Kidney epithelial cell (primary cell): ENCODE measurements around the gene TSPAN33. TPM values are rescaled to one million over a fixed set of nuclear protein-coding genes. Genes with fewer than 3 reads are reported as not detected.
A peak's percentile ranks its signal among the peaks of the same experiment; 100 is the strongest.

Experiments
- DNase-seq: peaks from one replicate; pipeline ENCODE4 v3.0.0-alpha.2; 2010; ENCODE audit warnings: low read depth
- H3K27me3 ChIP-seq: 2 replicates; pipeline ENCODE4 v1.6.0; 2011; ENCODE audit warnings: low read length; ENCODE audit not compliant: control insufficient read depth, insufficient read depth
- H3K36me3 ChIP-seq: 2 replicates; pipeline ENCODE4 v1.5.1; 2011; ENCODE audit warnings: low read length; ENCODE audit not compliant: control insufficient read depth, insufficient read depth
- H3K4me3 ChIP-seq: 2 replicates; pipeline ENCODE4 v1.5.1; 2011; ENCODE audit warnings: low read depth, mild to moderate bottlenecking, control low read depth, low read length
- CTCF ChIP-seq: IDR thresholded peaks from 2 replicates; pipeline ENCODE4 v1.5.1; 2011; ENCODE audit warnings: mild to moderate bottlenecking, moderate library complexity, low read length, control low read depth, inconsistent platforms; ENCODE audit not compliant: insufficient read depth, poor library complexity, severe bottlenecking
- total RNA-seq: library from RNA; depleted of rRNA; stranded (reverse); fragments of >200 nt; gene quantifications from 2 replicates; pipeline ENCODE4 v1.2.3, GENCODE V29; 2015

TSPAN33 gene
- total RNA-seq, 1 donor from 2014 or later, result 18.0 TPM

DNA sequence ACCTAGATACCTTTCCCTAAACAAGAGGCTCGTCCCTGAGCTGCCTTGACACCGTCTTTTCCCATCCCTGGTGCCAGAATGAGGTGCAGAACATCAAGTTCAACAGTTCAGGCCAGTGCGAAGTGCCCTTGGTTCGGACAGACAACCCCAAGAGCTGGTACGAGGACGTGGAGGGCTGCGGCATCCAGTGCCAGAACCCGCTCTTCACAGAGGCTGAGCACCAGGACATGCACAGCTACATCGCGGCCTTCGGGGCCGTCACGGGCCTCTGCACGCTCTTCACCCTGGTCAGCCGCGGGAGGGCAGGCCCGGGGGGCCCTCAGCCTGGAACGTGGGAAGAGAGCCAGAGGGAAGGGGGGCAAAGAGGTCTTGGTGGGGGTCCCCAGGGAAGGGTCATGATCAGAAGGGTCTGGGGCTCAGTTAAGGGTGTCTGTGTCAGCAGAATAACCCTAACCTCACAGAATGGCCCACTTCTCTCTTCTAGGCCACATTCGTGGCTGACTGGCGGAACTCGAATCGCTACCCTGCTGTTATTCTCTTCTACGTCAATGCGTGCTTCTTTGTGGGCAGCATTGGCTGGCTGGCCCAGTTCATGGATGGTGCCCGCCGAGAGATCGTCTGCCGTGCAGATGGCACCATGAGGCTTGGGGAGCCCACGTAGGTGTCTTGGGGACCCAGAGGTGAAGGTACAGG, 60.8 kb downstream of the TSPAN33 start:
- Histone ChIP-seq H3K27me3 (no peaks in the 10 kb centered on the region), H3K36me3 (peaks cover 1% of the 10 kb centered on the region), H3K4me3 (no peak overlapping the region)
- TF ChIP-seq CTCF, result no peak
- DNase-seq, result no peak

DNA sequence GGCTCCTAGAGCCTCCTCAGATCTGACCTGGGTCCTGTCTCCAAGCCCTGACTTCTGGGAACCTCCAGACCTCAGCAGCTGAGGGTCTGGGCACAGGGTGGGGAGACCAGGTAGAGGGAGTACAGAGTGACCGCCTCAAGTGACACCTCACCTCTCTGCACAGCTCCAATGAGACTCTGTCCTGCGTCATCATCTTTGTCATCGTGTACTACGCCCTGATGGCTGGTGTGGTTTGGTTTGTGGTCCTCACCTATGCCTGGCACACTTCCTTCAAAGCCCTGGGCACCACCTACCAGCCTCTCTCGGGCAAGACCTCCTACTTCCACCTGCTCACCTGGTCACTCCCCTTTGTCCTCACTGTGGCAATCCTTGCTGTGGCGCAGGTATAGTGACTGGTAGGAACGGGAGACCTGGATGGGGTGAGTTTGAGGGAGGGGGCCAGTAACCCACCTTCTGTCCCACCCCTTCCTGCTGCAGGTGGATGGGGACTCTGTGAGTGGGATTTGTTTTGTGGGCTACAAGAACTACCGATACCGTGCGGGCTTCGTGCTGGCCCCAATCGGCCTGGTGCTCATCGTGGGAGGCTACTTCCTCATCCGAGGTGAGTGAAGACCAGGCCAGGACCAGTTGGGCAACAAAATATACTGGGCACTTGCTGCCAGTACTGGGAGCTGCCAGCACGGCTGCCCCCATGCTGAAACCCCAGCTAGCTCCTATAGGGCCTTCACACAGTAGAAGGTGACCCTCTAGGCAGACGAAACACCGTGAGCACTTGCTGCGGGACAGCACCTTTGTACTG, 61.7 kb downstream of the TSPAN33 start:
- Histone ChIP-seq H3K36me3 (peaks cover 3% of the 10 kb centered on the region), H3K4me3 (no peak overlapping the region), H3K27me3 (no peaks in the 10 kb centered on the region)
- no peak for TF ChIP-seq CTCF
- no peak for DNase-seq

- Histone ChIP-seq H3K36me3 (peaks cover 3% of the 10 kb centered on the region), H3K4me3 (no peak overlapping the region), H3K27me3 (no peaks in the 10 kb centered on the region)
- DNase-seq, result no peak
- no peak for TF ChIP-seq CTCF
These were observed 64.2 kb downstream of the TSPAN33 start for GRCh38 chr7:129208667-129209066.

DNA sequence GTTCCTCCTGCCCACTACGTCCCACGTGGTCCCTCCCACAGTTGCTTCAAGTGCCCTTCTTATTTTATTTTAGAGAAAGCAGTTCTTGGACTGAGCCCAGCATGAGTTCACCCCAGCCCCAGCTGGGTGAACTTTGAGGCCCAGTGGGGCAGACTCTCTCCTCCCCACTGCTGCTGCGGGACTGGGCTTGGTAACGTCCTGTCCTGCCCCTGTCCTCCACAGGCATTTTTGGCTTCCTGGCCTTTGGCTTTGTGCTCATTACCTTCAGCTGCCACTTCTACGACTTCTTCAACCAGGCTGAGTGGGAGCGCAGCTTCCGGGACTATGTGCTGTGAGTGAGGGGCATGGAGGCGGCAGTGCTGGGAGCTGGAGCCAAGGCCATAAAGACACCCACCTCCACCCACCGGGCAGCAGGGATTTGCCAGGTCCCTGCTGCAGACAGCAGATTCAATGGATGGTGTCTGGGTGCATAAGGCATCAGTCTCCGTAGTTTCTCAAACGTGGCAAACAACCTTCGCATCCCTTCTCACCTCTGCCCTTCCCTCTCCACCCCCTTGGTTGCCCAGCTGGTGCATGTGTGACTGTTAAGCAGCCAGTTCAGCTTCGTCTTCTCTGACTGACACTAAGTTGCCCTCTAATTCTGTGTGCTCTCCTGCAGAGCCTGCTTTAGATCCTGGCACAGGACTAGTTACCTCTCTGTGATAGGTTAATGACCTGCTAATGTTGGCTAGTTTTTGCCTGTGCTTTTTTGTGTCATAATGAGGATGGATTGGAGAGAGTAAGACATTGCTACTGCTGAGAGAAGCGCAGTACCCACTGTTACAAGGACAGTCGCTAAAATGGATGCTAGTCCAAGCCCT, 64.8 kb downstream of the TSPAN33 start:
- DNase-seq, result no peak
- H3K36me3 ChIP-seq, result peaks cover 3% of the 10 kb centered on the region
- TF ChIP-seq CTCF, result no peak
- no peaks in the 10 kb centered on the region for H3K27me3 ChIP-seq
- no peak overlapping the region for H3K4me3 ChIP-seq

GRCh38 chr7:129210256-129210988, 65.9 kb downstream of the TSPAN33 start:
- Histone ChIP-seq H3K4me3 (no peak overlapping the region), H3K36me3 (peaks cover 2% of the 10 kb centered on the region), H3K27me3 (no peaks in the 10 kb centered on the region)
- TF ChIP-seq CTCF, result peak; percentile 89
- no peak for DNase-seq
